Measurements from ENCODE around the gene PPP6R3. TPM values are rescaled to one million over a fixed set of nuclear protein-coding genes. Genes with fewer than 3 reads are reported as not detected.
"Not testable (repeated sequence)": the region's sequence is repeated elsewhere in the genome, so short reads cannot be mapped to it uniquely, and the experiment has no call there.

Gene PPP6R3
- total RNA-seq, 4 donors from 2014 or later: 103 to 150 (median 119) TPM

DNA sequence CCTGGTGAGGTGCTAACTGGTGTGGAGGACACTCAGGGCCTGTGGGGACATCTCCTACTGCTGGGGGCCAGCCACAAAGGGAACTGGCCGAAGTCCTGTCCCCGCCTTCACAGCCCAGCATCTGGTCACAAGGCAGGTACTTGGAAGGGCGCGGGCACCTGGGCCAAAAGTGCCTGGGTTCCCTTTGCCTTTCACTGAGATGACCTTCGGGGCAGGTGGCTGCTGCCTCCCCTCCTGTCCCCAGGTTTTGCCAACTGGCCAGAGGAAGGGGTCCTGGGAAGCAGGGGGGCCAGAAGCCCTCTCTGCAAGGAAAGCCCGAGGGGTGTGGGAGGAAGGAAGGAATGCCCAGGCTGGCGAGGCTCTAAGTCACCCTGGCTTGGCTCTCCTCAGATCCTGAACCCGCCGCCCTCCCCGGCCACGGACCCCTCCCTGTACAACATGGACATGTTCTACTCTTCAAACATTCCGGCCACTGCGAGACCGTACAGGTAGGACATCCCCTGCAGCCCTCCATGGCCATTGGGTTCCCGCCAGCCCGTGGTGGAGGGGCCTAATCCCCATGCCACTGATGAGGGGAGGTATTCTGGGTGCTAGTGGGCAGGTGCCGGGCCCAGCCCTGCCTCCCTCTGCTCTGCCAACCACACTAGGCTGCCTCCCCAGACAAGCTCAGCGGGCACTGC, 14.4 kb upstream of the PPP6R3 start:
- Histone ChIP-seq H3K27me3 (no peaks in the 10 kb centered on the region), H3K36me3 (peaks cover 0 to 47% (median 0%) of the 10 kb centered on the region in 3 donors), H3K4me1 (peaks cover 0 to 14% (median 2%) of the 10 kb centered on the region in 4 donors), H3K4me3 (no peak overlapping the region), H3K27ac (no peak overlapping the region), H3K9me3 (no peaks in the 10 kb centered on the region)
- no peak for DNase-seq (ENCODE audit: low spot score in 2 of 2)
- TF ChIP-seq EP300 (IDR thresholded peaks at IDR 0.05) (no peak), POLR2A (IDR thresholded peaks at IDR 0.05) (no peak)
- TF ChIP-seq, protein P1, sequence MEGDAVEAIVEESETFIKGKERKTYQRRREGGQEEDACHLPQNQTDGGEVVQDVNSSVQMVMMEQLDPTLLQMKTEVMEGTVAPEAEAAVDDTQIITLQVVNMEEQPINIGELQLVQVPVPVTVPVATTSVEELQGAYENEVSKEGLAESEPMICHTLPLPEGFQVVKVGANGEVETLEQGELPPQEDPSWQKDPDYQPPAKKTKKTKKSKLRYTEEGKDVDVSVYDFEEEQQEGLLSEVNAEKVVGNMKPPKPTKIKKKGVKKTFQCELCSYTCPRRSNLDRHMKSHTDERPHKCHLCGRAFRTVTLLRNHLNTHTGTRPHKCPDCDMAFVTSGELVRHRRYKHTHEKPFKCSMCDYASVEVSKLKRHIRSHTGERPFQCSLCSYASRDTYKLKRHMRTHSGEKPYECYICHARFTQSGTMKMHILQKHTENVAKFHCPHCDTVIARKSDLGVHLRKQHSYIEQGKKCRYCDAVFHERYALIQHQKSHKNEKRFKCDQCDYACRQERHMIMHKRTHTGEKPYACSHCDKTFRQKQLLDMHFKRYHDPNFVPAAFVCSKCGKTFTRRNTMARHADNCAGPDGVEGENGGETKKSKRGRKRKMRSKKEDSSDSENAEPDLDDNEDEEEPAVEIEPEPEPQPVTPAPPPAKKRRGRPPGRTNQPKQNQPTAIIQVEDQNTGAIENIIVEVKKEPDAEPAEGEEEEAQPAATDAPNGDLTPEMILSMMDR (IDR thresholded peaks at IDR 0.05): no peak
- WGBS, 2 donors: 86 to 89% methylated on average over 8 to 18 of the region's 18 CpGs

GRCh38 chr11:68447015-68447801, 13.3 kb upstream of the PPP6R3 start:
- H3K9me3 ChIP-seq: no peaks in the 10 kb centered on the region
- no peak for TF ChIP-seq POLR2A (IDR thresholded peaks at IDR 0.05)
- TF ChIP-seq, protein P1 (IDR thresholded peaks at IDR 0.05): peak; percentile 89 to 95 (median 92)
- H3K4me3 ChIP-seq: no peak overlapping the region
- peaks cover 0 to 39% (median 0%) of the 10 kb centered on the region in 3 donors for H3K36me3 ChIP-seq
- H3K27me3 ChIP-seq: no peaks in the 10 kb centered on the region
- peak; percentile 51 to 69 for DNase-seq (ENCODE audit: low spot score in 2 of 2)
- peaks cover 0 to 7% (median 0%) of the 10 kb centered on the region in 4 donors for H3K4me1 ChIP-seq
- 51 to 53% methylated on average over 15 to 17 of the region's 25 CpGs for WGBS, 2 donors
- no peak overlapping the region for H3K27ac ChIP-seq

DNA sequence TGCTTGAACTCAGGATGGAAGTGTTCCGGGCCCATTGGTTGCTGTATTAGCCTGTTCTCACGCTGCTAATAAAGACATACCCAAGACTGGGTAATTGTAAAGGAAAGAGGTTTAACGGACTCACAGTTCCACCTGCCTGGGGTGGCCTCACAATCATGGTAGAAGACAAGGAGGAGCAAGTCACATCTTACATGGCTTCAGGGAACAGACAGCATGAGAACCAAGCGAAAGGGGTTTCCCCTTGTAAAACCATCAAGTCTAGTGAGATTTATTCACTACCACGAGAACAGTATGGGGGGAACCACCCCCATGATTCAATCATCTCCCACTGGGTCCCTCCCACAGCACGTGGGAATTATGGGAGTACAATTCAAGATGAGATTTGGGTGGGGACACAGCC, 12.6 kb upstream of the PPP6R3 start:
- H3K27ac ChIP-seq; H3K9me3 ChIP-seq; H3K4me1 ChIP-seq; H3K4me3 ChIP-seq; DNase-seq (ENCODE audit: low spot score in 2 of 2); H3K27me3 ChIP-seq: not testable (repeated sequence)
- peaks cover 0 to 32% (median 0%) of the 10 kb centered on the region in 3 donors for H3K36me3 ChIP-seq
- 69 to 81% methylated on average over 6 of the region's 6 CpGs for WGBS, 2 donors

GRCh38 chr11:68448604-68449011, 11.9 kb upstream of the PPP6R3 start:
- 92 to 93% methylated on average over 20 to 25 of the region's 25 CpGs for WGBS, 2 donors
- no peak for DNase-seq (ENCODE audit: low spot score in 2 of 2)
- no peak for TF ChIP-seq EP300 (IDR thresholded peaks at IDR 0.05)
- TF ChIP-seq, protein P1 (IDR thresholded peaks at IDR 0.05): no peak
- no peak for TF ChIP-seq POLR2A (IDR thresholded peaks at IDR 0.05)
- Histone ChIP-seq H3K4me3 (no peak overlapping the region), H3K36me3 (peaks cover 0 to 32% (median 0%) of the 10 kb centered on the region in 3 donors), H3K4me1 (peaks cover 0 to 7% (median 0%) of the 10 kb centered on the region in 4 donors), H3K27me3 (no peaks in the 10 kb centered on the region), H3K9me3 (no peaks in the 10 kb centered on the region), H3K27ac (no peak overlapping the region)

GRCh38 chr11:68449951-68450350, 10.6 kb upstream of the PPP6R3 start:
- no peak overlapping the region for H3K27ac ChIP-seq
- no peak for DNase-seq (ENCODE audit: low spot score in 2 of 2)
- peaks cover 0 to 7% (median 0%) of the 10 kb centered on the region in 4 donors for H3K4me1 ChIP-seq
- H3K27me3 ChIP-seq: no peaks in the 10 kb centered on the region
- TF ChIP-seq POLR2A (IDR thresholded peaks at IDR 0.05) (no peak), EP300 (IDR thresholded peaks at IDR 0.05) (no peak)
- TF ChIP-seq, protein P1 (IDR thresholded peaks at IDR 0.05): no peak
- WGBS, 2 donors: 87 to 95% methylated on average over 11 of the region's 11 CpGs
- no peak overlapping the region for H3K4me3 ChIP-seq
- H3K36me3 ChIP-seq: peaks cover 0 to 32% (median 0%) of the 10 kb centered on the region in 3 donors
- H3K9me3 ChIP-seq: no peaks in the 10 kb centered on the region
